CD8-positive, alpha-beta memory T cell (primary cell): ENCODE results near the gene RAI1. TPM values are rescaled to one million over a fixed set of nuclear protein-coding genes. Genes with fewer than 3 reads are reported as not detected.

ENCODE experiments used
- CTCF ChIA-PET: fragments of 350-600 bp; sonication (Branson Sonifier 250); formaldehyde crosslinking; loops from one replicate; lab custom pipeline; 2021; ENCODE audit warnings: antibody characterized with exemption; lab: Charles Lee
- POLR2A ChIA-PET: fragments of 350-600 bp; sonication (Branson Sonifier 250); formaldehyde crosslinking; loops from one replicate; lab custom pipeline; 2021; ENCODE audit warnings: antibody characterized with exemption; lab: Charles Lee
- DNase-seq, 5 donors: peaks; one replicate each; pipeline versions ENCODE4 v3.0.0 to v3.0.0-alpha.2; 2020 to 2022; ENCODE audit warnings: mixed read lengths in 1 of 5
- H3K27ac ChIP-seq: one replicate; pipeline ENCODE4 v1.7.0; 2013; ENCODE audit warnings: low read depth, mild to moderate bottlenecking, low read length, moderate library complexity
- H3K27me3 ChIP-seq: 2 replicates; pipeline ENCODE4 v1.7.0; 2013; ENCODE audit warnings: low read length, mild to moderate bottlenecking; ENCODE audit not compliant: insufficient read depth, poor library complexity, severe bottlenecking
- H3K36me3 ChIP-seq: 2 replicates; pipeline ENCODE4 v1.7.0; 2013; ENCODE audit warnings: mild to moderate bottlenecking, low read length, moderate library complexity; ENCODE audit not compliant: insufficient read depth
- H3K4me1 ChIP-seq: 2 replicates; pipeline ENCODE4 v1.7.0; 2013; ENCODE audit warnings: mild to moderate bottlenecking, low read length, moderate library complexity; ENCODE audit not compliant: insufficient read depth
- H3K4me3 ChIP-seq: 2 replicates; pipeline ENCODE4 v1.7.0; 2013; ENCODE audit warnings: mild to moderate bottlenecking, low read length
- H3K9me3 ChIP-seq: 2 replicates; pipeline ENCODE4 v1.7.0; 2013; ENCODE audit warnings: mild to moderate bottlenecking, low read length
- H3K27ac Mint-ChIP-seq, 8 donors: one replicate each; pipeline ENCODE4 v1.8.0; 2020 to 2021; ENCODE audit warnings: mixed read lengths in 8 of 8, mild to moderate bottlenecking in 6 of 8, inconsistent platforms in 3 of 8, moderate library complexity in 3 of 8
- H3K27me3 Mint-ChIP-seq, 2 donors: one replicate each; pipeline ENCODE4 v1.8.0; 2020 to 2021; ENCODE audit warnings: mixed read lengths in 2 of 2, mild to moderate bottlenecking in 1 of 2, moderate library complexity in 1 of 2
- H3K36me3 Mint-ChIP-seq, 3 donors: one replicate each; pipeline ENCODE4 v1.8.0; 2020 to 2021; ENCODE audit warnings: mixed read lengths in 3 of 3, inconsistent platforms in 1 of 3, mild to moderate bottlenecking in 1 of 3
- H3K4me1 Mint-ChIP-seq, 3 donors: one replicate each; pipeline ENCODE4 v1.8.0; 2020 to 2021; ENCODE audit warnings: mixed read lengths in 3 of 3, inconsistent platforms in 1 of 3, mild to moderate bottlenecking in 1 of 3
- H3K4me3 Mint-ChIP-seq, 7 donors: one replicate each; pipeline ENCODE4 v1.8.0; 2020 to 2021; ENCODE audit warnings: mixed read lengths in 7 of 7, mild to moderate bottlenecking in 6 of 7, moderate library complexity in 4 of 7, inconsistent platforms in 2 of 7
- H3K9me3 Mint-ChIP-seq, 5 donors: one replicate each; pipeline ENCODE4 v1.8.0; 2020 to 2022; ENCODE audit warnings: mixed read lengths in 5 of 5, mild to moderate bottlenecking in 3 of 5, moderate library complexity in 2 of 5, inconsistent platforms in 1 of 5
- polyA plus RNA-seq: library from polyadenylated mRNA; unstranded; fragments of 300-500 nt; fragmentation: Illumina TruSeq; gene quantifications from one replicate; pipeline ENCODE4 v1.2.3, GENCODE V29; 2021
- total RNA-seq, 2 experiments: library from RNA; stranded (reverse); gene quantifications; one replicate each; pipeline ENCODE4 v1.2.3, GENCODE V29; 2021

RAI1 gene
- total and polyA plus RNA-seq, 3 experiments from 2014 or later: 5.6 to 20.2 (median 19.7) TPM

DNA sequence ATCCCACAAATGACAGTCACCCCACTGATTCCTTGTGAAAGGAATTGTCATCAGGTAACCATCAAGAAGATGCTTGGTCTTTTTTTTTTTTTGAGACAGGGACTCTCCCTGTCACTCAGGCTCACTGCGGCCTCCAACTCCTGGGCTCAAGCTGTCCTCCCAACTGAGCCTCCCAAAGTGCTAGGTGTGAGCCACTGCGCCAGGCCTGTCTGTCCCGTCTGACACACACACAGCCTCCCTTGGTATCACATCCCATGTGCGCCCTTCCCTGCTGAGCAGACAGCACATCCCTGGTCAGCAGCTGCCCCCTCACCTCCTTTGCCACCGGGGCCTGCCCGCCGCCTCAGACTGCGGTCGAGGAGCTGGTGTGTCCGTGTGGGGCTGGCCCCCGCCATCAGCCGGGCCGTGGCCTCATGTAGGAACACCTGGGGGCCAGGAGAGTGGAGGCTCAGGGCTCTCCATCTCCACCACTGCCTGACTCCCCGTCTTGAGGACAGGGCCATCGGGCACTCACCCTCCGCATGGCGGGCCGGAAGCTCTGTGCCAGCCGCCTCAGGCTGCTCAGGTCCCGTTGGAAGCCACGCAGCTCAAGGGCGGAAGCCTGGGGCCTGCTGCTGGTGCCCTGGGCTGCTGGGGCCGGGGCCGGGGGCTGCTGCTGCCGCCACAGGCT lies 131.9 kb downstream of the RAI1 start:
- Mint-ChIP-seq H3K9me3 (no peaks in the 10 kb centered on the region), H3K4me1 (peaks cover 6 to 17% (median 12%) of the 10 kb centered on the region in 3 donors), H3K4me3 (no peak overlapping the region), H3K36me3 (peaks cover 0 to 54% (median 0%) of the 10 kb centered on the region in 3 donors), H3K27me3 (no peaks in the 10 kb centered on the region), H3K27ac (peak overlapping the region in 2 of 8 donors; percentile 33 to 38)
- no peaks in the 10 kb centered on the region for H3K27me3 ChIP-seq
- peaks cover 7% of the 10 kb centered on the region for H3K4me1 ChIP-seq
- H3K36me3 ChIP-seq: peaks cover 10% of the 10 kb centered on the region
- CTCF ChIA-PET: interaction anchor here (0.6 to 6.2 kb wide), 24 partner anchors 9 to 220 kb away, joined by 3 to 116 read pairs (median 4); partner anchors contain the start of gene SREBF1
- no peak for DNase-seq
- no peak overlapping the region for H3K27ac ChIP-seq
- no peak overlapping the region for H3K4me3 ChIP-seq
- POLR2A ChIA-PET: interaction anchor here (1.7 kb wide), 1 partner anchor 23 kb away, joined by 4 read pairs; no protein-coding TSS in a partner anchor
- no peaks in the 10 kb centered on the region for H3K9me3 ChIP-seq

DNA sequence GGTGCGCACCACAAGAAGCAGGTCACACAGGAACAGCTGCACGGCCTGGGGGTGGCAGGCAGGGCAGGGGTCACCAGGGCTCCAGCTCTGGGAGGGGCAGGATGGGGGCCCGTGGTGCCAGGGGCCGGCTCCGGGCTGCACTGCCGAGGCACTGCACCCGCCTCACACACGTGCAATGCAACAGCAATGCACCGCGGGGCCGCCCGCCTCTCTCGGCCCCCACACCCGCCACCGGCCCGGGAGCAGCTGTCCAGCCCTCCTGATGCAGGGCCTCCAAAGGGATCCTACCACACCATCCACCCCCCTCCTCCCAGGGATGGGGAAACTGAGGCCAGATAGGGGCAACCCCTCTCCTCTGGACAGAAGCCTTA lies 132.5 kb downstream of the RAI1 start:
- H3K9me3 ChIP-seq: no peaks in the 10 kb centered on the region
- no peaks in the 10 kb centered on the region for H3K27me3 Mint-ChIP-seq
- POLR2A ChIA-PET: interaction anchor here (1.7 kb wide), 1 partner anchor 22 kb away, joined by 4 read pairs; no protein-coding TSS in a partner anchor
- H3K36me3 ChIP-seq: peaks cover 14% of the 10 kb centered on the region
- H3K36me3 Mint-ChIP-seq: peaks cover 2 to 59% (median 4%) of the 10 kb centered on the region in 3 donors
- no peaks in the 10 kb centered on the region for H3K9me3 Mint-ChIP-seq
- no peak overlapping the region for H3K27ac Mint-ChIP-seq
- H3K27ac ChIP-seq: no peak overlapping the region
- CTCF ChIA-PET: interaction anchor here (1.2 to 6.2 kb wide), 8 partner anchors 21 to 220 kb away, joined by 4 to 116 read pairs (median 12); partner anchors contain the start of gene SREBF1
- DNase-seq: no peak
- peaks cover 6 to 18% (median 11%) of the 10 kb centered on the region in 3 donors for H3K4me1 Mint-ChIP-seq
- H3K4me3 Mint-ChIP-seq: no peak overlapping the region
- H3K27me3 ChIP-seq: no peaks in the 10 kb centered on the region
- H3K4me3 ChIP-seq: no peak overlapping the region
- H3K4me1 ChIP-seq: peaks cover 7% of the 10 kb centered on the region

DNA sequence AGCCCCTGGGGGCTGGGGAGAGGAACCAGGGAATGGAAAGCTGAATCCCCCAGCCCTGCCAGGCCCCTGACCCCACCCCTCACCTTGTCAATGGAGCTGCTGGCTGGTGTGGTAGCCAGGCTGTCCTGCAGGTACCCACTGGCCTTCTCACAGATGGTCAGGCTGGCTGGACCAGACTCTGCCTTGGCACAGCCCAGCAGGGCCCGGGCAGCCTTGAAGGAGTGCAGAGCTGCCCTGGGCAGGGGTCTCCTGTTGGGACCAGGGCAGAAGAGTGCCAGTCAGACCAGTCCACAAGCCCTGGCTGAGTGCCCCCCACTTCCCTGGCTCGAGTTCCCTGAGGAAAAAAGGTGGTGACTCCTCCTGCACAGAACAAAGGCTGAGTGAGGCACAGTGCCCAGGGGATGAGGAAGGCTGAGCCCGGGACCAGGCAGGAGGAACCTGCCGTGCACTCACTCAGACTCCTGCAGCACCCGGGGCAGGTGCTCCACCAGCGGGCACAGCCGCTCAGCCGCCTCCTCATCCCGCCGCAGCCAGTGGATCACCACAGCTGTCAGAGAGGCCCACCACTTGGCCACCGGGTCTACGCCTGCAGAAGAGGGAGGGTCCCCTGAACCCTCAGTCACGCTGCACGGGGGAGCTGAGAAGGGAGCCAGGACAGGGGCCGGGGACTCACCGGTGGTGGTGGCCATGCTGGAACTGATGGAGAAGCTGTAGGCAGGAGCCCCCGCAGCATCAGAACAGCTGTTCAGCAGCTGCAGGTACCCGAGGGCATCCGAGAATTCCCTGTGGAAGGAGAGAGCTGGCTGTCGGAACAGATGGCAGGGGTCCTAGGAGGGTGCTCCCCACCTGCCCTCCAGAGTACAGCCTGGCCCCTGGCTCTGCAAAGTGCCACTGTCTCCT lies 133.2 kb downstream of the RAI1 start:
- no peak overlapping the region for H3K27ac ChIP-seq
- no peaks in the 10 kb centered on the region for H3K9me3 Mint-ChIP-seq
- no peak overlapping the region for H3K27ac Mint-ChIP-seq
- H3K27me3 ChIP-seq: no peaks in the 10 kb centered on the region
- H3K4me1 Mint-ChIP-seq: peaks cover 7 to 20% (median 7%) of the 10 kb centered on the region in 3 donors
- no peak for DNase-seq
- peaks cover 5 to 66% (median 5%) of the 10 kb centered on the region in 3 donors for H3K36me3 Mint-ChIP-seq
- no peak overlapping the region for H3K4me3 ChIP-seq
- H3K27me3 Mint-ChIP-seq: no peaks in the 10 kb centered on the region
- no peaks in the 10 kb centered on the region for H3K9me3 ChIP-seq
- peaks cover 20% of the 10 kb centered on the region for H3K36me3 ChIP-seq
- ChIA-PET CTCF (interaction anchor here (1.2 to 6.2 kb wide), 4 partner anchors 21 to 104 kb away, joined by 4 to 116 read pairs (median 16); partner anchors contain the start of gene SREBF1), POLR2A (interaction anchor here (1.0 kb wide), 1 partner anchor 22 kb away, joined by 3 read pairs; the partner anchor contains the start of gene SREBF1)
- peaks cover 14% of the 10 kb centered on the region for H3K4me1 ChIP-seq
- H3K4me3 Mint-ChIP-seq: no peak overlapping the region

DNA sequence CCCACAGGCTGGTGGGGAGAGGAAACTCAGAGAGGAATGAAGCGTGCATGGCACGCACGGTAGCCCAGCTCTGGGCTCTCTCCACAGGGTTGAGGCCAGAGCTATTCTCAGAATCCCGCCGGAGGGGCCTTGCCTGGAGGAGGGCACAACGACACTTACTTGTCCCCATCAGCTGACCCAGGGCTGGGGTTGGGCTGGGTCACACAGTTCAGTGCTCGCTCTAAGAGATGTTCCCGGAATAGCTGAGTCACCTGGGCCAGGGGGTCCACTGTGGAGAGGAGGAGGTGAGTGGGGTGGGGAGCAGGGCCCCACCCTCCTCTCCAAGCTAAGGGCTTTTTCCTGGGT lies 133.8 kb downstream of the RAI1 start:
- no peaks in the 10 kb centered on the region for H3K27me3 Mint-ChIP-seq
- Histone ChIP-seq H3K4me1 (peaks cover 20% of the 10 kb centered on the region), H3K36me3 (peaks cover 20% of the 10 kb centered on the region), H3K4me3 (no peak overlapping the region), H3K27ac (no peak overlapping the region), H3K9me3 (no peaks in the 10 kb centered on the region), H3K27me3 (no peaks in the 10 kb centered on the region)
- DNase-seq: no peak
- H3K9me3 Mint-ChIP-seq: no peaks in the 10 kb centered on the region
- no peak overlapping the region for H3K27ac Mint-ChIP-seq
- H3K36me3 Mint-ChIP-seq: peaks cover 5 to 71% (median 7%) of the 10 kb centered on the region in 3 donors
- peaks cover 10 to 26% (median 12%) of the 10 kb centered on the region in 3 donors for H3K4me1 Mint-ChIP-seq
- ChIA-PET POLR2A (interaction anchor here (1.0 kb wide), 1 partner anchor 21 kb away, joined by 3 read pairs; the partner anchor contains the start of gene SREBF1), CTCF (interaction anchor here (1.5 to 6.2 kb wide), 2 partner anchors 44 to 104 kb away, joined by 3 to 116 read pairs; no protein-coding TSS in a partner anchor)
- H3K4me3 Mint-ChIP-seq: no peak overlapping the region

DNA sequence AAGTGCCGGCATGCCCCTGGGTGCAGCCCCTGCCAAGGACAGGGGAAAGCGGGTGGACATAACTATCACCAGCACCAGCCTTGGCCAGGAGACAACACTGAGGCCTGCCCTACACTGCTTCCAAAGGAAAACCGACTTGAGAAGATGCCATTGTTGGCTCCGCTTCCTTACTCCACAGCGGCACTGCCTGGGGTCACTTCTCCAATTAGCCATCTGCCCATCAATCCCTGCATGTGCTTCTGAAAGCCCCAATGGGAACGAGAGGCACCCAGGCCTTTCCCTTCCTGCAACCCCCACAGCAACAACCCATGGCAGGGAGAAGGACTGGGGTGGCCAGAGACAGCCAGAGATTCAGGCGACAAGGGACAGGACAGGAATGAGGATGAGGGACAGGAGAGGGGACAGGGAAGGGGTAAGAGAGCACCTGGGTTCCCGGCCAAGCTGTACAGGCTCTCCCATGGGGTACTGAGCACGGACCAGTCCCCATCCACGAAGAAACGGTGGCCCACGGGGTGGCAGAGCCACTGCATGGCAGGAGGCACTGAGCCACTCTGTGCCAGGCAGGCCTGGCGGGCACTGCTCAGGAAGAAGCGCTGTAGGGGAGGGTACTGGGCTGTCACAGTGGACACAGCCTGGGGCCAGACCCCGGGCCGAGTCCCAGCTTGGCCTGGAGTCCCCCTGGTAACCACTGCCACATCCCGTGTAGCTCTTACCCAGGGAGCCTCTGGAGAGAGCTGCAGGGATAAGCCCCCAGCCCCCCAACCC lies 134.4 kb downstream of the RAI1 start:
- Mint-ChIP-seq H3K27me3 (peaks cover 0 to 2% of the 10 kb centered on the region in 2 donors), H3K9me3 (no peaks in the 10 kb centered on the region), H3K4me3 (no peak overlapping the region), H3K4me1 (peaks cover 12 to 31% (median 17%) of the 10 kb centered on the region in 3 donors), H3K36me3 (peaks cover 5 to 72% (median 7%) of the 10 kb centered on the region in 3 donors), H3K27ac (peak overlapping the region in 2 of 8 donors; percentile 37 to 56)
- DNase-seq: no peak
- ChIA-PET CTCF (interaction anchor here (1.5 to 6.2 kb wide), 2 partner anchors 43 to 104 kb away, joined by 3 to 116 read pairs; no protein-coding TSS in a partner anchor), POLR2A (interaction anchor here (1.0 kb wide), 1 partner anchor 21 kb away, joined by 3 read pairs; the partner anchor contains the start of gene SREBF1)
- Histone ChIP-seq H3K27ac (no peak overlapping the region), H3K4me1 (peaks cover 26% of the 10 kb centered on the region), H3K9me3 (no peaks in the 10 kb centered on the region), H3K36me3 (peaks cover 20% of the 10 kb centered on the region), H3K4me3 (no peak overlapping the region), H3K27me3 (no peaks in the 10 kb centered on the region)

DNA sequence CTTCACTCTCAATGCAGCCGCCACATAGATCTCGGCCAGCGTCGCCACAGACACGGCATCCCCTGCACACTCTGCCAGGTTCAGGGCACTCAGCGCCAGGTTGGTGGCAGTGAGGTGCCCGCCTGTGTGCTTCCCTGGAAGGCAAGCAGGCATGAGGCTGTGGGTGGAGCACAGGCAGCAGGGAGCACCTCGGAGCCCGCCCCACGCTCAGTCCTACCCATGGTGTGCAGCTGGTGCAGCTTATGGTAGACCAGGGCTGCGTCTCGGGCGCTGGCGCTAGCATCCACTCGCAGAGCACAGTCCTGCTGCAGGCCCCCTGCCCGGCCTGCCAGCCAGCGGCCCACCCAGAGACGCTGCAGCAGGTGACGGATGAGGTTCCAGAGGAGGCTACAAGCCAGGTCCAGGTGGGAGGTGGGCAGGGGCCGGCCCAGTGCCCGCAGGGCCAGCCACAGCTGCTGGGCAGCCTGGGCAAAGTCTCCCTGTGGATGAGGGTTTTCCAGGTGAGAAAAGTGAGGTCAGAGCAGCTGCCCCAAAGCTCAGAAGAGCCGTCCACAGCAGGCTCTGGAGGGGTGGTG lies 135.1 kb downstream of the RAI1 start:
- Histone ChIP-seq H3K36me3 (peaks cover 20% of the 10 kb centered on the region), H3K9me3 (no peaks in the 10 kb centered on the region), H3K4me3 (no peak overlapping the region), H3K27ac (no peak overlapping the region), H3K4me1 (peaks cover 33% of the 10 kb centered on the region), H3K27me3 (no peaks in the 10 kb centered on the region)
- DNase-seq: no peak
- POLR2A ChIA-PET: no interaction called here
- Mint-ChIP-seq H3K36me3 (peaks cover 5 to 67% (median 7%) of the 10 kb centered on the region in 3 donors), H3K27me3 (peaks cover 0 to 2% of the 10 kb centered on the region in 2 donors), H3K4me3 (no peak overlapping the region), H3K27ac (peak overlapping the region in 1 of 8 donors; percentile 26), H3K4me1 (peaks cover 16 to 36% (median 21%) of the 10 kb centered on the region in 3 donors), H3K9me3 (no peaks in the 10 kb centered on the region)
- CTCF ChIA-PET: interaction anchor here (0.6 to 1.5 kb wide), 2 partner anchors 41 to 103 kb away, joined by 3 read pairs; no protein-coding TSS in a partner anchor
